Fibroblast of lung (primary cell): ENCODE results near the gene PILRA. TPM values are rescaled to one million over a fixed set of nuclear protein-coding genes. Genes with fewer than 3 reads are reported as not detected.

ENCODE experiments used
- DNase-seq, 2 donors: peaks; one replicate each; pipeline versions ENCODE4 v3.0.0 to v3.0.0-alpha.2; 2010; ENCODE audit warnings: low read depth in 2 of 2
- H2AFZ ChIP-seq: 2 replicates; pipeline ENCODE4 v1.5.1; 2012; ENCODE audit warnings: low read length, control low read depth, inconsistent platforms
- H3K27ac ChIP-seq: 2 replicates; pipeline ENCODE4 v1.5.1; 2011; ENCODE audit warnings: low read length, control low read depth; ENCODE audit not compliant: insufficient read depth
- H3K27me3 ChIP-seq: 2 replicates; pipeline ENCODE4 v1.5.1; 2011; ENCODE audit warnings: mild to moderate bottlenecking, low read length; ENCODE audit not compliant: control insufficient read depth, insufficient read depth
- H3K36me3 ChIP-seq: 2 replicates; pipeline ENCODE4 v1.5.1; 2011; ENCODE audit warnings: low read length; ENCODE audit not compliant: control insufficient read depth, insufficient read depth
- H3K4me1 ChIP-seq: 2 replicates; pipeline ENCODE4 v1.5.1; 2011; ENCODE audit warnings: low read length; ENCODE audit not compliant: control insufficient read depth, insufficient read depth; ENCODE audit errors: extremely low read depth
- H3K4me2 ChIP-seq: 2 replicates; pipeline ENCODE4 v1.5.1; 2011; ENCODE audit warnings: low read length, control low read depth; ENCODE audit not compliant: insufficient read depth; ENCODE audit errors: extremely low read depth
- H3K4me3 ChIP-seq, 4 experiments: fragments of 200-600 bp in 1 of 4; sonication (generic) in 1 of 4; replicated peaks in 1 of 4; 2 replicates each; pipeline ENCODE4 v1.5.1; 2011 to 2016; ENCODE audit warnings: low read length in 4 of 4, low read depth in 3 of 4, mild to moderate bottlenecking in 3 of 4, control low read depth in 2 of 4, inconsistent platforms in 1 of 4, mixed read lengths in 1 of 4; ENCODE audit not compliant: insufficient read depth in 1 of 4; ENCODE audit errors: control extremely low read depth in 1 of 4
- H3K79me2 ChIP-seq: 2 replicates; pipeline ENCODE4 v1.5.1; 2012; ENCODE audit warnings: mild to moderate bottlenecking, low read length, inconsistent platforms; ENCODE audit not compliant: control insufficient read depth, insufficient read depth
- H3K9ac ChIP-seq: 2 replicates; pipeline ENCODE4 v1.5.1; 2011; ENCODE audit warnings: mild to moderate bottlenecking, low read length, control low read depth; ENCODE audit not compliant: insufficient read depth
- H3K9me3 ChIP-seq: 2 replicates; pipeline ENCODE4 v1.5.1; 2012; ENCODE audit warnings: low read depth, low read length; ENCODE audit not compliant: control insufficient read depth, insufficient read depth
- H4K20me1 ChIP-seq: 2 replicates; pipeline ENCODE4 v1.5.1; 2011; ENCODE audit warnings: low read length; ENCODE audit not compliant: control insufficient read depth, insufficient read depth; ENCODE audit errors: extremely low read depth
- CTCF ChIP-seq, 2 donors: IDR thresholded peaks in 1 of 2; conservative IDR thresholded peaks in 1 of 2; 1 replicate in 1 of 2; 2 replicates in 1 of 2; pipeline ENCODE4 v1.5.1; 2011 to 2012; ENCODE audit warnings: low read length in 2 of 2, control low read depth in 1 of 2, inconsistent platforms in 1 of 2, low read depth in 1 of 2, mild to moderate bottlenecking in 1 of 2
- EZH2 ChIP-seq: IDR thresholded peaks from 2 replicates; pipeline ENCODE4 v1.5.1; 2012; ENCODE audit warnings: low read length, control low read depth, mild to moderate bottlenecking; ENCODE audit errors: missing control alignments
- polyA plus RNA-seq, 2 donors: library from polyadenylated mRNA; depleted of rRNA in 1 of 2; stranded (reverse) in 1 of 2; unstranded in 1 of 2; fragments of >200 nt; gene quantifications; 2 replicates each; pipeline ENCODE4 v1.2.1, GENCODE V29; 2011 to 2012; ENCODE audit warnings: missing spikeins in 1 of 2
- total RNA-seq: library from RNA; depleted of rRNA; stranded (reverse); fragments of >200 nt; gene quantifications from 2 replicates; pipeline ENCODE4 v1.2.1, GENCODE V29; 2014

PILRA gene
- total and polyA plus RNA-seq, 2 donors (not counting 1 experiment from before 2014, with no cell fraction given), result 0.15 to 0.33 TPM

- Histone ChIP-seq H3K9me3 (no peaks in the 10 kb centered on the region), H3K79me2 (no peaks in the 10 kb centered on the region), H3K4me1 (no peaks in the 10 kb centered on the region), H3K36me3 (peaks cover 2% of the 10 kb centered on the region), H3K27ac (no peak overlapping the region), H3K4me3 (no peak overlapping the region), H3K9ac (no peak overlapping the region), H3K4me2 (no peak overlapping the region), H3K27me3 (no peaks in the 10 kb centered on the region), H2AFZ (no peak overlapping the region), H4K20me1 (no peaks in the 10 kb centered on the region)
- DNase-seq, result no peak
- no peak for TF ChIP-seq CTCF (conservative IDR thresholded peaks at IDR 0.05 in 1 of 2, IDR thresholded peaks at IDR 0.05 in 1 of 2; ENCODE audit: low read depth in 1 of 2, low read length in 2 of 2)
- TF ChIP-seq EZH2, result no peak
These were observed 6.1 kb upstream of the PILRA start for GRCh38 chr7:100367251-100367620.

- H3K4me3 ChIP-seq, result no peak overlapping the region
- peaks cover 2% of the 10 kb centered on the region for H3K36me3 ChIP-seq
- no peak overlapping the region for H2AFZ ChIP-seq
- H3K4me1 ChIP-seq, result no peaks in the 10 kb centered on the region
- H3K79me2 ChIP-seq, result no peaks in the 10 kb centered on the region
- TF ChIP-seq EZH2 (no peak), CTCF (conservative IDR thresholded peaks at IDR 0.05 in 1 of 2, IDR thresholded peaks at IDR 0.05 in 1 of 2; ENCODE audit: low read depth in 1 of 2, low read length in 2 of 2) (no peak)
- no peaks in the 10 kb centered on the region for H3K27me3 ChIP-seq
- H4K20me1 ChIP-seq, result no peaks in the 10 kb centered on the region
- no peak overlapping the region for H3K27ac ChIP-seq
- no peak overlapping the region for H3K4me2 ChIP-seq
- DNase-seq, result no peak
- H3K9me3 ChIP-seq, result no peaks in the 10 kb centered on the region
- H3K9ac ChIP-seq, result no peak overlapping the region
These were observed 5.3 kb upstream of the PILRA start for GRCh38 chr7:100367676-100368613.

- H3K36me3 ChIP-seq, result peaks cover 2% of the 10 kb centered on the region
- H3K9me3 ChIP-seq, result no peaks in the 10 kb centered on the region
- no peaks in the 10 kb centered on the region for H4K20me1 ChIP-seq
- DNase-seq, result no peak
- no peak overlapping the region for H3K9ac ChIP-seq
- no peaks in the 10 kb centered on the region for H3K79me2 ChIP-seq
- H3K4me3 ChIP-seq, result no peak overlapping the region
- H3K4me2 ChIP-seq, result no peak overlapping the region
- no peaks in the 10 kb centered on the region for H3K27me3 ChIP-seq
- TF ChIP-seq EZH2, result no peak
- TF ChIP-seq CTCF (conservative IDR thresholded peaks at IDR 0.05 in 1 of 2, IDR thresholded peaks at IDR 0.05 in 1 of 2; ENCODE audit: low read depth in 1 of 2, low read length in 2 of 2), result no peak
- no peaks in the 10 kb centered on the region for H3K4me1 ChIP-seq
- H2AFZ ChIP-seq, result no peak overlapping the region
- no peak overlapping the region for H3K27ac ChIP-seq
These were observed 4.2 kb upstream of the PILRA start for GRCh38 chr7:100369105-100369504.
